Mesendoderm (in vitro differentiated cells): ENCODE measurements around the gene CLSTN2.
A peak's percentile ranks its signal among the peaks of the same experiment; 100 is the strongest.

Experiments used
- DNase-seq: peaks from one replicate; pipeline ENCODE4 v3.0.0; 2013
- H2AK5ac ChIP-seq: 2 replicates; pipeline ENCODE4 v1.6.1; 2013; ENCODE audit warnings: low read length, inconsistent platforms
- H2BK120ac ChIP-seq: 2 replicates; pipeline ENCODE4 v1.6.1; 2013; ENCODE audit warnings: low read depth, mild to moderate bottlenecking, low read length, moderate library complexity, mixed read lengths
- H2BK15ac ChIP-seq: replicated peaks from 2 replicates; pipeline ENCODE4 v1.6.1; 2013; ENCODE audit warnings: low read depth, mild to moderate bottlenecking, moderate library complexity
- H2BK5ac ChIP-seq: 2 replicates; pipeline ENCODE4 v1.6.1; 2013; ENCODE audit warnings: low read length, inconsistent platforms
- H3K18ac ChIP-seq: 2 replicates; pipeline ENCODE4 v1.6.1; 2013; ENCODE audit warnings: mild to moderate bottlenecking, low read length, mixed read lengths
- H3K23ac ChIP-seq: one replicate; pipeline ENCODE4 v1.6.1; 2013; ENCODE audit warnings: low read length
- H3K27ac ChIP-seq: 2 replicates; pipeline ENCODE4 v1.5.1; 2013; ENCODE audit warnings: low read depth, mild to moderate bottlenecking, inconsistent platforms, low read length, moderate library complexity
- H3K27me3 ChIP-seq: 2 replicates; pipeline ENCODE4 v1.6.1; 2013; ENCODE audit warnings: low read length, control low read depth, mild to moderate bottlenecking, inconsistent platforms; ENCODE audit not compliant: insufficient read depth, poor library complexity
- H3K36me3 ChIP-seq: 2 replicates; pipeline ENCODE4 v1.6.1; 2013; ENCODE audit warnings: low read length, inconsistent platforms; ENCODE audit not compliant: control insufficient read depth, insufficient read depth
- H3K4ac ChIP-seq: one replicate; pipeline ENCODE4 v1.6.1; 2013; ENCODE audit warnings: low read depth, mild to moderate bottlenecking, low read length, moderate library complexity
- H3K4me1 ChIP-seq: 2 replicates; pipeline ENCODE4 v1.6.1; 2013; ENCODE audit warnings: low read depth, low read length, inconsistent platforms; ENCODE audit not compliant: control insufficient read depth
- H3K4me2 ChIP-seq: 2 replicates; pipeline ENCODE4 v1.6.1; 2013; ENCODE audit warnings: low read length
- H3K4me3 ChIP-seq: 2 replicates; pipeline ENCODE4 v1.5.1; 2013; ENCODE audit warnings: mild to moderate bottlenecking, low read length
- H3K56ac ChIP-seq: one replicate; pipeline ENCODE4 v1.6.1; 2013; ENCODE audit warnings: low read length
- H3K79me1 ChIP-seq: 2 replicates; pipeline ENCODE4 v1.6.1; 2013; ENCODE audit warnings: low read length, inconsistent platforms
- H3K79me2 ChIP-seq: 2 replicates; pipeline ENCODE4 v1.6.1; 2013; ENCODE audit warnings: mild to moderate bottlenecking, low read length; ENCODE audit not compliant: control insufficient read depth, insufficient read depth
- H3K9ac ChIP-seq: 2 replicates; pipeline ENCODE4 v1.6.1; 2013; ENCODE audit warnings: low read length, inconsistent platforms
- H4K5ac ChIP-seq: one replicate; pipeline ENCODE4 v1.6.1; 2013; ENCODE audit warnings: low read length
- H4K8ac ChIP-seq: one replicate; pipeline ENCODE4 v1.6.1; 2013; ENCODE audit warnings: low read depth, mild to moderate bottlenecking, control low read depth, low read length, moderate library complexity
- WGBS: extraction: QIAGEN DNeasy Blood & Tissue Kit; methylation state at CpG from one replicate; pipeline ENCODE4 v1.1.7; 2013; ENCODE audit warnings: low lambda C conversion rate, missing lambda C conversion rate; ENCODE audit not compliant: insufficient coverage; ENCODE audit errors: extremely low coverage; 5-methylcytosine and 5-hydroxymethylcytosine counted together

The CLSTN2 gene

GRCh38 chr3:140571836-140572235 is 636.9 kb downstream of the CLSTN2 start:
- H3K79me2 ChIP-seq: no peaks in the 10 kb centered on the region
- no peak overlapping the region for H3K27ac ChIP-seq
- no peak overlapping the region for H3K4me3 ChIP-seq
- no peak overlapping the region for H3K4me2 ChIP-seq
- no peak overlapping the region for H3K4ac ChIP-seq
- H3K56ac ChIP-seq: no peak overlapping the region
- H3K23ac ChIP-seq: no peak overlapping the region
- no peak overlapping the region for H4K5ac ChIP-seq
- no peak for DNase-seq
- H3K79me1 ChIP-seq: no peaks in the 10 kb centered on the region
- no peak overlapping the region for H2BK120ac ChIP-seq
- H2BK15ac ChIP-seq: no peak overlapping the region
- no peak overlapping the region for H4K8ac ChIP-seq
- H3K18ac ChIP-seq: no peak overlapping the region
- no peak overlapping the region for H3K9ac ChIP-seq
- no peak overlapping the region for H2AK5ac ChIP-seq
- no peak overlapping the region for H2BK5ac ChIP-seq
- no peaks in the 10 kb centered on the region for H3K36me3 ChIP-seq
- WGBS: no CpG with 5 or more reads among the region's 1 CpG
- H3K4me1 ChIP-seq: no peaks in the 10 kb centered on the region
- no peaks in the 10 kb centered on the region for H3K27me3 ChIP-seq

- Histone ChIP-seq H4K8ac (no peak overlapping the region), H2BK15ac (no peak overlapping the region), H3K36me3 (no peaks in the 10 kb centered on the region), H3K27ac (no peak overlapping the region), H3K4me3 (no peak overlapping the region), H3K79me1 (no peaks in the 10 kb centered on the region), H3K9ac (no peak overlapping the region), H3K4me1 (no peaks in the 10 kb centered on the region), H3K56ac (no peak overlapping the region), H3K18ac (no peak overlapping the region), H3K4me2 (no peak overlapping the region), H3K4ac (no peak overlapping the region), H2BK5ac (no peak overlapping the region), H3K23ac (no peak overlapping the region), H3K27me3 (no peaks in the 10 kb centered on the region), H2BK120ac (no peak overlapping the region), H2AK5ac (no peak overlapping the region), H4K5ac (no peak overlapping the region), H3K79me2 (no peaks in the 10 kb centered on the region)
- DNase-seq: peak; percentile 10
- no CpG with 5 or more reads among the region's 1 CpG for WGBS
These were observed 637.3 kb downstream of the CLSTN2 start for GRCh38 chr3:140572334-140572733.

- H2BK5ac ChIP-seq: no peak overlapping the region
- H3K79me1 ChIP-seq: no peaks in the 10 kb centered on the region
- H3K27ac ChIP-seq: no peak overlapping the region
- no peak overlapping the region for H3K23ac ChIP-seq
- H3K27me3 ChIP-seq: no peaks in the 10 kb centered on the region
- no CpG with 5 or more reads among the region's 3 CpGs for WGBS
- no peak overlapping the region for H2BK120ac ChIP-seq
- no peak overlapping the region for H3K4ac ChIP-seq
- H3K79me2 ChIP-seq: no peaks in the 10 kb centered on the region
- H2AK5ac ChIP-seq: no peak overlapping the region
- H3K18ac ChIP-seq: no peak overlapping the region
- no peaks in the 10 kb centered on the region for H3K36me3 ChIP-seq
- no peak overlapping the region for H2BK15ac ChIP-seq
- no peaks in the 10 kb centered on the region for H3K4me1 ChIP-seq
- no peak overlapping the region for H4K8ac ChIP-seq
- no peak overlapping the region for H3K56ac ChIP-seq
- H3K4me3 ChIP-seq: no peak overlapping the region
- H3K4me2 ChIP-seq: no peak overlapping the region
- DNase-seq: no peak
- no peak overlapping the region for H3K9ac ChIP-seq
- no peak overlapping the region for H4K5ac ChIP-seq
These were observed 638.0 kb downstream of the CLSTN2 start for GRCh38 chr3:140573011-140573410.

- Histone ChIP-seq H3K79me1 (no peaks in the 10 kb centered on the region), H3K18ac (no peak overlapping the region), H4K8ac (no peak overlapping the region), H4K5ac (no peak overlapping the region), H3K9ac (no peak overlapping the region), H3K27ac (no peak overlapping the region), H3K4me2 (no peak overlapping the region), H3K23ac (no peak overlapping the region), H3K4me1 (no peaks in the 10 kb centered on the region), H2BK120ac (no peak overlapping the region), H3K4ac (no peak overlapping the region), H3K79me2 (no peaks in the 10 kb centered on the region), H2BK5ac (no peak overlapping the region), H3K4me3 (no peak overlapping the region), H2BK15ac (no peak overlapping the region), H3K27me3 (no peaks in the 10 kb centered on the region), H3K36me3 (no peaks in the 10 kb centered on the region), H3K56ac (no peak overlapping the region), H2AK5ac (no peak overlapping the region)
- DNase-seq: no peak
- WGBS: no CpG with 5 or more reads among the region's 5 CpGs
These were observed 639.4 kb downstream of the CLSTN2 start for GRCh38 chr3:140574375-140574774.

GRCh38 chr3:140576449-140576848 is 641.5 kb downstream of the CLSTN2 start:
- no peak overlapping the region for H2BK120ac ChIP-seq
- H3K79me2 ChIP-seq: no peaks in the 10 kb centered on the region
- no peak overlapping the region for H3K4ac ChIP-seq
- H2AK5ac ChIP-seq: no peak overlapping the region
- no peaks in the 10 kb centered on the region for H3K36me3 ChIP-seq
- H3K23ac ChIP-seq: no peak overlapping the region
- H3K79me1 ChIP-seq: no peaks in the 10 kb centered on the region
- H3K27me3 ChIP-seq: no peaks in the 10 kb centered on the region
- no peak overlapping the region for H3K18ac ChIP-seq
- H4K8ac ChIP-seq: no peak overlapping the region
- H2BK5ac ChIP-seq: no peak overlapping the region
- no peak overlapping the region for H4K5ac ChIP-seq
- H2BK15ac ChIP-seq: no peak overlapping the region
- no peaks in the 10 kb centered on the region for H3K4me1 ChIP-seq
- no peak overlapping the region for H3K9ac ChIP-seq
- no peak for DNase-seq
- H3K27ac ChIP-seq: no peak overlapping the region
- no peak overlapping the region for H3K4me2 ChIP-seq
- H3K4me3 ChIP-seq: no peak overlapping the region
- H3K56ac ChIP-seq: no peak overlapping the region
- no CpG with 5 or more reads among the region's 5 CpGs for WGBS

GRCh38 chr3:140577911-140578310 is 642.9 kb downstream of the CLSTN2 start:
- Histone ChIP-seq H3K56ac (no peak overlapping the region), H3K36me3 (no peaks in the 10 kb centered on the region), H3K27ac (no peak overlapping the region), H3K4me2 (no peak overlapping the region), H4K5ac (no peak overlapping the region), H2AK5ac (no peak overlapping the region), H3K18ac (no peak overlapping the region), H3K79me2 (no peaks in the 10 kb centered on the region), H3K79me1 (no peaks in the 10 kb centered on the region), H3K4me3 (no peak overlapping the region), H4K8ac (no peak overlapping the region), H3K4me1 (no peaks in the 10 kb centered on the region), H2BK15ac (no peak overlapping the region), H2BK5ac (no peak overlapping the region), H2BK120ac (no peak overlapping the region), H3K23ac (no peak overlapping the region), H3K4ac (no peak overlapping the region), H3K27me3 (no peaks in the 10 kb centered on the region), H3K9ac (no peak overlapping the region)
- WGBS: no CpG with 5 or more reads among the region's 4 CpGs
- DNase-seq: no peak
